HL-60 (cell line): Measurements from ENCODE around the gene TPO.

Experiments used
- CTCF ChIP-seq: IDR thresholded peaks from one replicate; pipeline ENCODE4 v1.5.1; 2011; ENCODE audit warnings: low read length, control low read depth, inconsistent platforms; ENCODE audit not compliant: insufficient read depth
- GABPA ChIP-seq: IDR thresholded peaks from 2 replicates; pipeline ENCODE4 v1.6.1; 2012; ENCODE audit warnings: low read depth
- POLR2AphosphoS5 ChIP-seq: IDR thresholded peaks from 2 replicates; pipeline ENCODE4 v1.6.1; 2012; ENCODE audit warnings: low read depth
- REST ChIP-seq: IDR thresholded peaks from 2 replicates; pipeline ENCODE4 v1.6.1; 2012; ENCODE audit warnings: low read depth; ENCODE audit not compliant: insufficient replicate concordance

GRCh38 chr2:1476617-1477195 is 63.4 kb downstream of the TPO start:
- TF ChIP-seq CTCF (no peak), REST (no peak), POLR2AphosphoS5 (no peak), GABPA (no peak)
